C4-2B (cell line): ENCODE results near the gene ZC3H7A.
"Not testable (repeated sequence)": the region's sequence is repeated elsewhere in the genome, so short reads cannot be mapped to it uniquely, and the experiment has no call there.

Experiments
- H3K27ac ChIP-seq: fragments of 450-650 bp; 2 replicates; pipeline ENCODE4 v1.5.1; 2017
- ZFX ChIP-seq: fragments of 450-650 bp; IDR thresholded peaks from 2 replicates; pipeline ENCODE4 v1.6.1; 2017
- TF ChIP-seq, protein P1 (sequence below): fragments of 450-650 bp; conservative IDR thresholded peaks from 2 replicates; pipeline ENCODE4 v1.5.1; 2017; ENCODE audit warnings: mild to moderate bottlenecking

Gene ZC3H7A

GRCh38 chr16:11792410-11793241, 4.4 kb downstream of the ZC3H7A start:
- no peak overlapping the region for H3K27ac ChIP-seq
- TF ChIP-seq, protein P1, sequence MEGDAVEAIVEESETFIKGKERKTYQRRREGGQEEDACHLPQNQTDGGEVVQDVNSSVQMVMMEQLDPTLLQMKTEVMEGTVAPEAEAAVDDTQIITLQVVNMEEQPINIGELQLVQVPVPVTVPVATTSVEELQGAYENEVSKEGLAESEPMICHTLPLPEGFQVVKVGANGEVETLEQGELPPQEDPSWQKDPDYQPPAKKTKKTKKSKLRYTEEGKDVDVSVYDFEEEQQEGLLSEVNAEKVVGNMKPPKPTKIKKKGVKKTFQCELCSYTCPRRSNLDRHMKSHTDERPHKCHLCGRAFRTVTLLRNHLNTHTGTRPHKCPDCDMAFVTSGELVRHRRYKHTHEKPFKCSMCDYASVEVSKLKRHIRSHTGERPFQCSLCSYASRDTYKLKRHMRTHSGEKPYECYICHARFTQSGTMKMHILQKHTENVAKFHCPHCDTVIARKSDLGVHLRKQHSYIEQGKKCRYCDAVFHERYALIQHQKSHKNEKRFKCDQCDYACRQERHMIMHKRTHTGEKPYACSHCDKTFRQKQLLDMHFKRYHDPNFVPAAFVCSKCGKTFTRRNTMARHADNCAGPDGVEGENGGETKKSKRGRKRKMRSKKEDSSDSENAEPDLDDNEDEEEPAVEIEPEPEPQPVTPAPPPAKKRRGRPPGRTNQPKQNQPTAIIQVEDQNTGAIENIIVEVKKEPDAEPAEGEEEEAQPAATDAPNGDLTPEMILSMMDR: no peak
- TF ChIP-seq ZFX: no peak

DNA sequence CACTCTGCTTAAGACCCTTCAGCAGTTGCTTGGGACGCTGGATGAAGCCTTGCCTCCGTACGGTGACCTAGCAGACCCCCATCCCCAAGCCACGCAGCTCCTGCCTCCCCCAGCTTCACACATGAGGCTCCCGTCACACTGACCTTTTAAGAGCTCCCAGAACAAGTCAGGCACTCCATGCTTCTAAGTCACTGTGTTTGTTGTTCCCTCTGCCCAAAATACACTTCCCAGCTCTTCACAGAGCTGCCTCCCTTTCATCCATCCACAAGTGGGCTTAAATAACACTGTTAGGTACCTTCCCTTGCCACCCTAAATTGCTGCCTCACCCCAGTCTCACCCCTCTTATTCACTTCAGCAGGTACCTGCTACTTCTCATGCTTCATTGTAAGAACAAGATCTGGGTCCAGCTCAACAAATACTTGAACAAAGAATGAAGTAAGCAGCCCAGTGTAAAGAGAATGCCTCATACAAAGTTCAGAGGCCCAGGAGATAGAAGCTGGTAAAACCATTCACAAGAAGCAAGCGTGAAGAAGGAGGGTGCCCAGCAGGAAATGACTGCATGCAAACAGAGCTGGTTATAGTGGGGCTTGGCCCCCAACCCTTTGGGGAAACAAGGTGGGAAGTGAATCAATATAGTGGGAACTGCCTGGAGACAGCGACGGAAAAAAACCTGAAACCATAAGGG, 5.8 kb downstream of the ZC3H7A start:
- no peak for TF ChIP-seq ZFX
- TF ChIP-seq, protein P1: no peak
- H3K27ac ChIP-seq: no peak overlapping the region

DNA sequence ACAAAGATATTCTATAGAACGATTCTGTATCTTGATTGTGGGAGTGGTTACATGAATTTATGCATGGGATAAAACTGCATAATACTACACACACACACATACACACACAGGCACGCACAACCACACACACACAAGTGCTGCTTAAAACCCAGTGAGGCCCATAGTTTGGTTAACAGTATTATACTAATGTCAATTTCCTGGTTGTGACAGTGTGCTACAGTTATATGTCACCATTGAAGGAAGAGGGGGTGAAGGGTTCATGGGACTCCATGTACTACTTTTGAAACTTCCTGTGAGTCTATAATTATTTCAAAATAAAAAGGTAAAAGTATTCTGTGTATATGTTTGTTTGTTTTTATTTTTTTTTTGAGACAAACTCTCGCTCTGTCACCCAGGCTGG, 8.1 kb downstream of the ZC3H7A start:
- H3K27ac ChIP-seq: no peak overlapping the region
- TF ChIP-seq, protein P1: no peak
- TF ChIP-seq ZFX: no peak

GRCh38 chr16:11784980-11785599, 12.0 kb downstream of the ZC3H7A start:
- not testable (repeated sequence) for H3K27ac ChIP-seq

GRCh38 chr16:11784381-11784780, 12.7 kb downstream of the ZC3H7A start:
- not testable (repeated sequence) for H3K27ac ChIP-seq

- TF ChIP-seq, protein P1: no peak
- TF ChIP-seq ZFX: no peak
- no peak overlapping the region for H3K27ac ChIP-seq
These were observed 13.1 kb downstream of the ZC3H7A start for GRCh38 chr16:11784038-11784369.

- no peak for TF ChIP-seq ZFX
- TF ChIP-seq, protein P1: no peak
- H3K27ac ChIP-seq: peak overlapping the region; percentile 72; the same call in 1 of the 2 replicates
These were observed 13.6 kb downstream of the ZC3H7A start for GRCh38 chr16:11783319-11784037.

- TF ChIP-seq, protein P1: no peak
- no peak for TF ChIP-seq ZFX
- H3K27ac ChIP-seq: no peak overlapping the region
These were observed 15.3 kb downstream of the ZC3H7A start for GRCh38 chr16:11781773-11782172.
